GM12801 (cell line): ENCODE measurements around the gene TBX22.

Source experiments
- CTCF ChIP-seq: IDR thresholded peaks from one replicate; pipeline ENCODE4 v1.5.1; 2011; ENCODE audit warnings: control low read depth; ENCODE audit not compliant: insufficient read length; ENCODE audit errors: extremely low read depth

TBX22 gene

GRCh38 chrX:80026116-80026515 is 11.6 kb downstream of the TBX22 start:
- no peak for TF ChIP-seq CTCF
